NCI-H187 treated with DMSO at 0.1 percent for 48 hours (cell line): ENCODE data around the gene OR51L1.

Source experiments
- DNase-seq: peaks from one replicate; lab custom pipeline; 2025; lab: John Stamatoyannopoulos, UW

Gene OR51L1

DNA sequence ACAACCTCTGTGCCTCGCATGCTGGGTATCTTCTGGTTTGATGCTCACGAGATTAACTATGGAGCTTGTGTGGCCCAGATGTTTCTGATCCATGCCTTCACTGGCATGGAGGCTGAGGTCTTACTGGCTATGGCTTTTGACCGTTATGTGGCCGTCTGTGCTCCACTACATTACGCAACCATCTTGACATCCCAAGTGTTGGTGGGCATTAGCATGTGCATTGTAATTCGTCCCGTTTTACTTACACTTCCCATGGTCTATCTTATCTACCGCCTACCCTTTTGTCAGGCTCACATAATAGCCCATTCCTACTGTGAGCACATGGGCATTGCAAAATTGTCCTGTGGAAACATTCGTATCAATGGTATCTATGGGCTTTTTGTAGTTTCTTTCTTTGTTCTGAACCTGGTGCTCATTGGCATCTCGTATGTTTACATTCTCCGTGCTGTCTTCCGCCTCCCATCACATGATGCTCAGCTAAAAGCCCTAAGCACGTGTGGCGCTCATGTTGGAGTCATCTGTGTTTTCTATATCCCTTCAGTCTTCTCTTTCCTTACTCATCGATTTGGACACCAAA, 52.2 kb downstream of the OR51L1 start:
- no peak for DNase-seq
